Measurements from ENCODE around the gene ELMO1. TPM values are rescaled to one million over a fixed set of nuclear protein-coding genes. Genes with fewer than 3 reads are reported as not detected.

The ELMO1 gene
- total and polyA plus RNA-seq, 4 donors: 6.7 to 51.5 (median 14.8) TPM

DNA sequence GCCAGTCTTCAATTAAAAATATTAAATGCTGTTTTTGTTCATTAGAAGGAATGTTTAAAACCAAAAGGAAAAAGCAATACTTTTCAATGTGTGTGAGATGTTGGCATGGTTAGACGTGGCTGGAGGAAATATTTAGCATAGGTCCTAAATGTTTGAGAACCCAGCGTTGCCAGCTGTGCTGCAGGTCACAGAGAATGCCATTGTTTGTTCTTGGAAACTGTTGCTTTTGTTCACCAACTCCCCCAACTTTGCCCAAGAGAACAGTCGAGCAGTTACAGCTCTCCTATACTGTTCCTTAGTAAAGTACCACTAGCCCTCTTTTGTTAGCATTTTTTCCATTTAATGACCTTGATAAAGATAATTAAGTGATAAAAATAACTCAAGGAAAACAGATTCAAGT is 44.5 kb upstream of the ELMO1 start:
- H3K27me3 ChIP-seq (ENCODE audit: control insufficient read depth in 4 of 4, insufficient read depth in 4 of 4, low read length in 3 of 4): no peaks in the 10 kb centered on the region
- no peak overlapping the region for H3K4me3 ChIP-seq (ENCODE audit: low read depth in 1 of 3, low read length in 3 of 3)
- H3K36me3 ChIP-seq (ENCODE audit: control insufficient read depth in 4 of 4, insufficient read depth in 3 of 4, low read depth in 1 of 4, low read length in 3 of 4): no peaks in the 10 kb centered on the region
- H3K9ac ChIP-seq (ENCODE audit: low read depth in 1 of 2, low read length in 2 of 2): no peak overlapping the region
- H3K27ac ChIP-seq (ENCODE audit: low read depth in 1 of 2, low read length in 2 of 2): no peak overlapping the region
- 73% methylated on average over 3 of the region's 3 CpGs for WGBS
- TF ChIP-seq, protein P1, sequence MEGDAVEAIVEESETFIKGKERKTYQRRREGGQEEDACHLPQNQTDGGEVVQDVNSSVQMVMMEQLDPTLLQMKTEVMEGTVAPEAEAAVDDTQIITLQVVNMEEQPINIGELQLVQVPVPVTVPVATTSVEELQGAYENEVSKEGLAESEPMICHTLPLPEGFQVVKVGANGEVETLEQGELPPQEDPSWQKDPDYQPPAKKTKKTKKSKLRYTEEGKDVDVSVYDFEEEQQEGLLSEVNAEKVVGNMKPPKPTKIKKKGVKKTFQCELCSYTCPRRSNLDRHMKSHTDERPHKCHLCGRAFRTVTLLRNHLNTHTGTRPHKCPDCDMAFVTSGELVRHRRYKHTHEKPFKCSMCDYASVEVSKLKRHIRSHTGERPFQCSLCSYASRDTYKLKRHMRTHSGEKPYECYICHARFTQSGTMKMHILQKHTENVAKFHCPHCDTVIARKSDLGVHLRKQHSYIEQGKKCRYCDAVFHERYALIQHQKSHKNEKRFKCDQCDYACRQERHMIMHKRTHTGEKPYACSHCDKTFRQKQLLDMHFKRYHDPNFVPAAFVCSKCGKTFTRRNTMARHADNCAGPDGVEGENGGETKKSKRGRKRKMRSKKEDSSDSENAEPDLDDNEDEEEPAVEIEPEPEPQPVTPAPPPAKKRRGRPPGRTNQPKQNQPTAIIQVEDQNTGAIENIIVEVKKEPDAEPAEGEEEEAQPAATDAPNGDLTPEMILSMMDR (IDR thresholded peaks at IDR 0.05; ENCODE audit: low read depth, low read length, missing input control): no peak
- TF ChIP-seq RXRA (IDR thresholded peaks at IDR 0.05) (no peak), EGR1 (IDR thresholded peaks at IDR 0.05; ENCODE audit: low read depth in 2 of 2) (no peak), HNF4A (conservative IDR thresholded peaks at IDR 0.05) (no peak), SP1 (IDR thresholded peaks at IDR 0.05) (no peak), RAD21 (IDR thresholded peaks at IDR 0.05) (no peak), GABPA (IDR thresholded peaks at IDR 0.05 in 1 of 2, conservative IDR thresholded peaks at IDR 0.05 in 1 of 2) (no peak), HNF4G (IDR thresholded peaks at IDR 0.05) (no peak), YY1 (IDR thresholded peaks at IDR 0.05) (no peak), FOXA1 (IDR thresholded peaks at IDR 0.05) (no peak)
- TF ChIP-seq, protein P2, sequence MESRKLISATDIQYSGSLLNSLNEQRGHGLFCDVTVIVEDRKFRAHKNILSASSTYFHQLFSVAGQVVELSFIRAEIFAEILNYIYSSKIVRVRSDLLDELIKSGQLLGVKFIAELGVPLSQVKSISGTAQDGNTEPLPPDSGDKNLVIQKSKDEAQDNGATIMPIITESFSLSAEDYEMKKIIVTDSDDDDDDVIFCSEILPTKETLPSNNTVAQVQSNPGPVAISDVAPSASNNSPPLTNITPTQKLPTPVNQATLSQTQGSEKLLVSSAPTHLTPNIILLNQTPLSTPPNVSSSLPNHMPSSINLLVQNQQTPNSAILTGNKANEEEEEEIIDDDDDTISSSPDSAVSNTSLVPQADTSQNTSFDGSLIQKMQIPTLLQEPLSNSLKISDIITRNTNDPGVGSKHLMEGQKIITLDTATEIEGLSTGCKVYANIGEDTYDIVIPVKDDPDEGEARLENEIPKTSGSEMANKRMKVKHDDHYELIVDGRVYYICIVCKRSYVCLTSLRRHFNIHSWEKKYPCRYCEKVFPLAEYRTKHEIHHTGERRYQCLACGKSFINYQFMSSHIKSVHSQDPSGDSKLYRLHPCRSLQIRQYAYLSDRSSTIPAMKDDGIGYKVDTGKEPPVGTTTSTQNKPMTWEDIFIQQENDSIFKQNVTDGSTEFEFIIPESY (IDR thresholded peaks at IDR 0.05): no peak
- TF ChIP-seq, protein P3, sequence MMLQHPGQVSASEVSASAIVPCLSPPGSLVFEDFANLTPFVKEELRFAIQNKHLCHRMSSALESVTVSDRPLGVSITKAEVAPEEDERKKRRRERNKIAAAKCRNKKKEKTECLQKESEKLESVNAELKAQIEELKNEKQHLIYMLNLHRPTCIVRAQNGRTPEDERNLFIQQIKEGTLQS (IDR thresholded peaks at IDR 0.05): no peak
- TF ChIP-seq, protein P4, sequence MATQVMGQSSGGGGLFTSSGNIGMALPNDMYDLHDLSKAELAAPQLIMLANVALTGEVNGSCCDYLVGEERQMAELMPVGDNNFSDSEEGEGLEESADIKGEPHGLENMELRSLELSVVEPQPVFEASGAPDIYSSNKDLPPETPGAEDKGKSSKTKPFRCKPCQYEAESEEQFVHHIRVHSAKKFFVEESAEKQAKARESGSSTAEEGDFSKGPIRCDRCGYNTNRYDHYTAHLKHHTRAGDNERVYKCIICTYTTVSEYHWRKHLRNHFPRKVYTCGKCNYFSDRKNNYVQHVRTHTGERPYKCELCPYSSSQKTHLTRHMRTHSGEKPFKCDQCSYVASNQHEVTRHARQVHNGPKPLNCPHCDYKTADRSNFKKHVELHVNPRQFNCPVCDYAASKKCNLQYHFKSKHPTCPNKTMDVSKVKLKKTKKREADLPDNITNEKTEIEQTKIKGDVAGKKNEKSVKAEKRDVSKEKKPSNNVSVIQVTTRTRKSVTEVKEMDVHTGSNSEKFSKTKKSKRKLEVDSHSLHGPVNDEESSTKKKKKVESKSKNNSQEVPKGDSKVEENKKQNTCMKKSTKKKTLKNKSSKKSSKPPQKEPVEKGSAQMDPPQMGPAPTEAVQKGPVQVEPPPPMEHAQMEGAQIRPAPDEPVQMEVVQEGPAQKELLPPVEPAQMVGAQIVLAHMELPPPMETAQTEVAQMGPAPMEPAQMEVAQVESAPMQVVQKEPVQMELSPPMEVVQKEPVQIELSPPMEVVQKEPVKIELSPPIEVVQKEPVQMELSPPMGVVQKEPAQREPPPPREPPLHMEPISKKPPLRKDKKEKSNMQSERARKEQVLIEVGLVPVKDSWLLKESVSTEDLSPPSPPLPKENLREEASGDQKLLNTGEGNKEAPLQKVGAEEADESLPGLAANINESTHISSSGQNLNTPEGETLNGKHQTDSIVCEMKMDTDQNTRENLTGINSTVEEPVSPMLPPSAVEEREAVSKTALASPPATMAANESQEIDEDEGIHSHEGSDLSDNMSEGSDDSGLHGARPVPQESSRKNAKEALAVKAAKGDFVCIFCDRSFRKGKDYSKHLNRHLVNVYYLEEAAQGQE (IDR thresholded peaks at IDR 0.05): no peak
- TF ChIP-seq, protein P5, sequence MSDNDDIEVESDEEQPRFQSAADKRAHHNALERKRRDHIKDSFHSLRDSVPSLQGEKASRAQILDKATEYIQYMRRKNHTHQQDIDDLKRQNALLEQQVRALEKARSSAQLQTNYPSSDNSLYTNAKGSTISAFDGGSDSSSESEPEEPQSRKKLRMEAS (IDR thresholded peaks at IDR 0.05): no peak
- DNase-seq (ENCODE audit: low spot score): no peak
- no peaks in the 10 kb centered on the region for H3K9me3 ChIP-seq (ENCODE audit: control insufficient read depth in 4 of 4, low read length in 3 of 4)
- peaks cover 0 to 9% (median 4%) of the 10 kb centered on the region in 4 donors for H3K4me1 ChIP-seq (ENCODE audit: control insufficient read depth in 4 of 4, insufficient read depth in 4 of 4, low read length in 3 of 4)

Data from liver (tissue), 9 donors.